UCSD-AML1 (cell line): Measurements from ENCODE around the gene ZNF555.

Experiments
- DNase-seq: peaks from one replicate; lab custom pipeline; 2025; ENCODE audit not compliant: unreplicated experiment; lab: John Stamatoyannopoulos, UW

ZNF555 gene

GRCh38 chr19:2822846-2823245, 18.4 kb upstream of the ZNF555 start:
- DNase-seq: no peak

DNA sequence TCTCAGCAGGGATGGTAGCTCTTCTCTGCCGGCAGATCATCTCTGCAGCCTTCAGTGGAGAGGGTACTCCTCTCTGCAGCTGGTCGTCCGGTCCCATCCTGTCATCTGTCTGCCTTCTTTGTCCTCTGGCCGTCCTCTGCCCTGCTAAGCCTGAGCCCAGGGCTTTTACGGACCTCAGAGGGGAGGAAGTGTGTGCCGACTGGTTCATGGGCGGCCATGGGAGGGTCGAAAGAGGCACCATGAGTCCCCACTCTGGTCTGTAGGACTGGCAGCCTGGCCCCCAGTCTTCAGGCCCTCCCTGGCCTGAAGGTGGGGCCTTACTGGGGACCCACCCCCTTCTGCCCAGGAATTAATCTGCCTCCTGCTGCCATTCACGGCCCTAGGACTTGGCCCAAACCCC, 17.6 kb upstream of the ZNF555 start:
- DNase-seq: no peak

GRCh38 chr19:2824129-2824528, 17.1 kb upstream of the ZNF555 start:
- no peak for DNase-seq

DNA sequence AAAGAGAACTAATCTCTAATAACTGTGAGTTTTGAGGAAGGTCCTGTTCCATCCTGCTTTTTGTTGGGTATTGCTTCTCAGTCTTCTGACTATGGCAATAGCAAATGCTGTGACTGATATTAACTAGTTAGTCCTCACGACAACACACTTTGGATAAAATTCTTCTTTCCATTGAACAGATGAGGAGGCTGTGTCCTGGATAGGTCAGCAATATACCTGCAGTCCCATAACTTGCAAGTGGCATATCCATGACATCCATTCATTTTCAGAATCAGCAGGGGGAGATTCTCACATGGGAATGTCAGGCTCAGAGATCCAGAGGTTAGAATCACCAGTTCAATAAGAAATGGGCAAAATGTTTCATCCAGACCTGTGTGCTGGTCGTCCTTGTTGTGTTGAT, 14.3 kb upstream of the ZNF555 start:
- DNase-seq: no peak

DNA sequence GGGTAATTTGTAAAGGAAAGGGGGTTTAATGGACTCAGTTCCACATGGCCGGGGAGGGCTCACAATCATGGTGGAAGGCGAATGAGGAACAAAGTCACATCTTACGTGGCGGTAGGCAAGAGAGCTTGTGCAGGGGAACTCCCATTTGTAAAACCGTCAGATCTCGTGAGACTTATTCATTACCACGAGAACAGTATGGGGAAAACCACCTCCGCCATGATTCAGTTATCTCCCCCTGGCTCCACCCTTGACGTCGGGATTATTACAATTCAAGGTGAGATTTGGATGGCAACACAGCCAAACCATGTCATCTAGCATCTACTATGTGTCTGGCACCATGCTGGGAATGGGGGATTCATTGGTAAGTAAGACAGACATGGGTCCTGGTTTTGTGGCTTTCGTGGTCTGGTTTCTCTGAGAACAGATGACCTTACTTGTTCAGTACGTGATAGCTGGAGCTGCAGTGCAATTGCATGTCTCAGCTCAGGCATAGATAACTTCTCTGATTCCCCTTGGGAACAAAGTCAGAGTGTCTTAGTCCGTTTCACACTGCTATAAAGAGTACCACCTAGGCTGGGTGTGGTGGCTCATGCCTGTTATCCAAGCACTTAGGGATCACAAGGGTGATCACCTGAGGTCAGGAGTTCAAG, 13.3 kb upstream of the ZNF555 start:
- no peak for DNase-seq

DNA sequence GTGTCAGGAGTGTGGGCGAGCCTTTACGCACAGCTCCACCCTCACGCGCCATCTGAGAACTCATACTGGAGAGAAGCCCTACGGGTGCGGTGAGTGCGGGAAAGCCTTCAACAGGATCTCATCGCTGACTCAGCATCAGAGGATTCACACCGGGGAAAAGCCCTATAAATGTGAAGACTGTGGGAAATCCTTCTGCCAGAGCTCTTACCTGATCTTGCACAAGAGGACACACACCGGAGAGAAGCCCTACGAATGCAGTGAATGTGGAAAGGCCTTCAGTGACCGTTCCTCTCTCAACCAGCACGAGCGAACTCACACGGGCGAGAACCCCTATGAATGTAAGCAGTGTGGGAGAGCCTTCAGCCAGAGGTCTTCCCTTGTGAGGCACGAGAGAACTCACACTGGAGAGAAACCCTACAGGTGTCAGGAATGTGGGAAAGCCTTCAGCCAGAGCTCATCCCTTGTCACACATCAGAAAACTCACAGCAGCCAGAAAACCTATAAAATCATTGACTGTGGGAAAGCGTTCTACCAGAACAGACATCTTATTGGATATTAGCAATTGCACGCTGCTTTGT, 6.9 kb upstream of the ZNF555 start:
- DNase-seq: no peak

GRCh38 chr19:2837430-2837829, 3.8 kb upstream of the ZNF555 start:
- DNase-seq: no peak

DNA sequence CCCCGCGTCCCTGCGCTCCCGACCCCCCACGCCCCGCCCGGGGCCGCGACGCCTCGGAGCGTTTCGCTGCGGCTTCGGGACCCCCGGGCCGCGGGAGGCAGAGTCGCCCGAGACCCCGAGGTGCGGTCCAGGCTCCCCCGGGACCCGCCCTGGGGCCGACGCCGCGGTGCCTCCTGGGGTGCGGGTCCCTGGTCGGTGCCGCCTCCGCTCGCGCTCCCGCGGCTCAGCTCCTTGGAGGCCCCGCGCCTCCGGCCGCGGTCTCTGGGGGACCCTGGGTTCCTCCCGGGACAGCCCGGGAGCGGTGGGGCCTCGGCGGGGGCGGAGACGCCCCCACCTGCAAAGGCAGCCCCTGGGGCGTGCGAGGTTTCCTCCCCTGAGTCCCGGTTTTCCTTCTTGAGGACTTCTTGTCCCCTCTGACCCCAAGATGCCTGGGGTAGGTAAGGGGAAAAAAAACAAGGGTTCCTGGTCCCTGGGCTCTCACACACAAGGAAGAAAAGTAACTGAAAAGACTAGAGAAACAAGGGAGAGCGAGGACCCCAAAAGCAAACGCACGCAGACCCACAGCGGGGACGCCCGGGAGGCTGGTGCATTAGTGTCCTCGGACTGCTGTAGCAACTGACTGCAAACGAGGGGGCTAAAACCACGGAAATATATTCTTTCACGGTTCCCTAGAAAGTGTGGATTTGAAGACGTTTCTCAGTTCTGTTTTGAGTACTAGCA, 740 bp downstream of the ZNF555 start:
- DNase-seq: no peak

GRCh38 chr19:2845107-2845506, 3.8 kb downstream of the ZNF555 start:
- no peak for DNase-seq

DNA sequence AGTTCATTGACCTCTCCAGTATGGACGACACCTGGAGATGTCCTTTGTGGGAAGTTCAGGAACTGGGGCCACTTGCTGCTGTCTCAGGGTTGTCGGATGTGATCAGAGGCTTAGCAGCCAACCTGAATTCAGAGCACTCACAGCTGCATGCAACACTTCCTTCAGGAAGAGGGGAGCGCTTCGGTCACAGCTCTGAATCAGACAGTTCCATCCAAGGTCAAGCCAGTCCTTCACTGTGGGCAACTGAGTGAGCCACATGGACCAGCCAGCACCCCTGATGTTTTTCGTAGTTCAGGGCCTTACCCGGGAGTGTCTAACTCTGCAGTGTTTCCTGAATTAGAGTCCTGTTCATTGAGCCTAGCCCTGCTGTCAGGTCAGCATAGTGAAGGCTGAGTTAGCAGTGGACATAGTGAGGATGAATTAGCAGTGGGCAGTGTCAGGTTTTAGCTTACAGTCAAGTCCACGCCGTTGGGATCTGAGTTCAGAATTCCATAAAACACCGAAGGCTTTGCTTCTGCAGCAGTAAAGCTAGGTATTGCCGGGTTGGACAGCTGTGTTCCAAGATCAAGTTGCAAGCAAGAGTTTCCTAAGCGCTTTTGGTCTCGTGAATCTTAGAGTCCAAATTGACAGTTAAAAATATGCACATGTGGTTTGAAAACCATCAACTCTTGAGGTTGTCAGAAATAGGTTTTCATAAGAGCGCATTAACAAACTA, 5.1 kb downstream of the ZNF555 start:
- DNase-seq: no peak

DNA sequence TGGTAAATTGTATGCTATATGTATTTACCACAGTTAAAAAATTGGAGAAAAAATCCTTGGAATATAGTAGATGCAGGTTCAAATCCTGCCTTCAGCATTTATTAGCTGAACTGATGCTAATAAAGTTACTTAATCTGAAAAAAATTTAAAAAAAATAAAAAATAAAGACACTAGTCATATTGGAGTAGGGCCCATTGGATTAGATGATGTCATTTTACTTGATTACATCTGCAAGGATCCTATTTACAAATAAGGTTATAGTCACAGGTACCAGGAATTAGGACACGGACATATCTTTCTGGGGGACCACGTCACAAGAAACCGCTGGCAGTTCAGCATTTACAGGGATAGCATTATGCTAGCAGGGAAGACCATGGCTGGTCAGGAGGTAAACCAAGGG, 6.2 kb downstream of the ZNF555 start:
- DNase-seq: no peak

DNA sequence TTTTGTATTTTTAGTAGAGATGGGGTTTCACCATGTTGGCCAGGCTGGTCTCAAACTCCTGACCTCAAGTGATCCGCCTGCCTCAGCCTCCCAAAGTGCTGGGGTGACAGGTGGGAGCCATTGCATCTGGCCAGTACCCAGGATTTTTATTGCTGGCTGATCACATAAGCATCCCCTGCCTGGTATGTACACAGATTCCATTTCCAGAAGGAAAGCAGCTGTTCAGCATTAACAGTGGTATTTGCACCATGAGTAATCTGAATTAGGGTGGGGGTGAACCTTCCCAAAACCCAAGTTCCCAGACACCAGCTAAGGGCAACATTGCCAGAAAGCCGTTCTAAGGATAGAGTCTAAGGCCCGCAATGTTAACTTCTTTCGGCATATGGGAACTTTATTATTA, 7.3 kb downstream of the ZNF555 start:
- DNase-seq: no peak

DNA sequence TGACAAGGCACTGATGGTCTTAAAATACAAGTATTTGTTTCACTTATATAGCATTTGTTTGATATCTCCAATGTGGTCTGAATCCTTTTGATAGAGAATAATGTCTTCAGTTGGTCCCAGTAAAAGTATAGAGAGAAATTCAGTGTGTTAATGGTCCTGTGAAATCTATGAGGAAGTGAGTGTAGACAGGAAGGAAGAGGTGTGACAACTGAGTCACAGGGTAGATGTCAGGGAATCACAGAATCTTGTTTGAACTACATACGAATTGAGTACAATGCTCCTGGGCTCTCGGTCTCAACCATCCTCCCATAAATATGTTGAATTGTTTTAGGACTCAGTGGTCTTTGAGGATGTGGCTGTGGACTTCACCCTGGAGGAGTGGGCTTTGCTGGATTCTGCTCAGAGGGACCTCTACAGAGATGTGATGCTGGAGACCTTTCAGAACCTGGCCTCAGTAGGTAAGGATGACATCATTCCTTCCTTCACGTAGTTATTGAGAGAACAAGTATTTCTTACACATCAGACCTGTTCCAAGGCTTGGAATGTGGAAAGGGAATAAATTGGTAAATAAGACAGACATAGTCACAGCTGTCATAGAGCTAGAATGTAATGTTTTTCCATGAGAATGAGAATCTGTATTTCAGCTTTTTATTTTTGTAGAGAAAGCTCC, 9.1 kb downstream of the ZNF555 start:
- no peak for DNase-seq

GRCh38 chr19:2852598-2852997, 11.3 kb downstream of the ZNF555 start:
- DNase-seq: no peak

- DNase-seq: no peak
These were observed 11.8 kb downstream of the ZNF555 start for GRCh38 chr19:2853015-2853606.

- DNase-seq: no peak
These were observed 13.6 kb downstream of the ZNF555 start for GRCh38 chr19:2854849-2855248.

DNA sequence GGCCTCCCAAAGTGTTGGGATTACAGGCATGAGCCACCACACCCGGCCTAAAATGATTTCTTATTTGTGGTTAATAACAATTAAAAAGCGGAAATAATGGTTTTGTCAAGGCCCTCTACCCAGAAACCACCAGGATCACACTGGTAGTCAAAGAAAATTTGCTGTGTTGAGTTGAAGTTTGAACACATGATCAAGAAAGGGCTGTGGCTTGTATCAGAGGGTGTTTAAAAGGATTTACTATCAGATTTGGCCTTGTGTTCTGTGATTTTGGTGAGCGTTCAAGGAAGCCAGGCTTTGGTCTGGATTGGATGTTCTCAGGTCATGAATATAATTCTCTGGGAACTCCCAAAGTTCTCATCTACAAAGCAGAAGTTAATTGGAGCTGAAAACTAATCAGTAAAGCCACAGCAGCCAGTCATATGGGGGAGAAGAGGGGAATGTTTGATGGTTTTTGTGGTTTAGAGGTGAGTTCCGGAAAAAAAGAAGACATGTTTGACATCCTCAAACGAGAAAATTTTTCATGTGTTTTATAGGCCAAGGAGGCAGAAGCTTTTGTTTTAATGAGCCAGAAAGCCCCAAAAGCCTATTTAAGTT, 15.3 kb downstream of the ZNF555 start:
- no peak for DNase-seq

DNA sequence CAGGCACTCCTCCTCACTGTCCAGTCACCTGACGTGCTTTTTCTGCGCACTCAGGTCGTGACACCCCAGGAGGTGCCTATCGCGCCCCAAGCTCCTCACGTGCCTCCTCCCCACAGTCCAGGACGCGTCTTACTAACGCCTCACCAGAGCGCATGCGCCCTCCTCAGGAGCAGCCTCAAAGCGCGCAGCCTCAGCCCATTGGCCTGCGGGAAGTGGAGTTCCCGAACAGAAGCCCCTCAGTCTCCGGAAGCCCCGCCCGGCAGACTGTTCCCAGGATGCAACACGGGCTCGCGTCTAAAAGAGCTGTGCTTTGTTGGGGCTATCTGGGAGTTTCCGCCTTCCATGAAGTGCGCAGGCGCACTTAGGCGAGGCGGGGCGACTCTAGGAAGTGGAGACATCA, 17.6 kb downstream of the ZNF555 start:
- no peak for DNase-seq

- DNase-seq: no peak
These were observed 22.5 kb downstream of the ZNF555 start for GRCh38 chr19:2863816-2864215.

- DNase-seq: no peak
These were observed 24.2 kb downstream of the ZNF555 start for GRCh38 chr19:2865334-2866100.
